ENCODE data around the gene LRIT2.

The LRIT2 gene

DNA sequence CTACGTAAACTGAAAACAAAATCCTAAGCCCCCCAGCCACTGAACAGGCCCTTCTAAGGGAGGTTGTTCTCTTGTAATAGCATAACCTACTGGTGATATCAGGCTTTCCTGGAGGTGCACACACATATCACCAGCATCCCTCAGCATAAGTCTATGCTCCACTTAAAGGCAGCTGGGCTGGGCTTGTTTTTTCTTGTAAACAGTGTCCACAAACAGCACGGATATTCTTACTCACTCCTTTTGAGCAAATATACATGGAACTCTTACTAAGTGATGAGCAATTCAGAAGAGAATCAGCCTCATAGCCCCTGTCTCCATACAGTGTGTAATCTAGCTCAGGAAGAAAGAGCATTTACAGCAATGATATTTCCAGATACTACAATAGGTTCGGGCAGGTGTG is 13.6 kb upstream of the LRIT2 start:
- no peak for DNase-seq

DNA sequence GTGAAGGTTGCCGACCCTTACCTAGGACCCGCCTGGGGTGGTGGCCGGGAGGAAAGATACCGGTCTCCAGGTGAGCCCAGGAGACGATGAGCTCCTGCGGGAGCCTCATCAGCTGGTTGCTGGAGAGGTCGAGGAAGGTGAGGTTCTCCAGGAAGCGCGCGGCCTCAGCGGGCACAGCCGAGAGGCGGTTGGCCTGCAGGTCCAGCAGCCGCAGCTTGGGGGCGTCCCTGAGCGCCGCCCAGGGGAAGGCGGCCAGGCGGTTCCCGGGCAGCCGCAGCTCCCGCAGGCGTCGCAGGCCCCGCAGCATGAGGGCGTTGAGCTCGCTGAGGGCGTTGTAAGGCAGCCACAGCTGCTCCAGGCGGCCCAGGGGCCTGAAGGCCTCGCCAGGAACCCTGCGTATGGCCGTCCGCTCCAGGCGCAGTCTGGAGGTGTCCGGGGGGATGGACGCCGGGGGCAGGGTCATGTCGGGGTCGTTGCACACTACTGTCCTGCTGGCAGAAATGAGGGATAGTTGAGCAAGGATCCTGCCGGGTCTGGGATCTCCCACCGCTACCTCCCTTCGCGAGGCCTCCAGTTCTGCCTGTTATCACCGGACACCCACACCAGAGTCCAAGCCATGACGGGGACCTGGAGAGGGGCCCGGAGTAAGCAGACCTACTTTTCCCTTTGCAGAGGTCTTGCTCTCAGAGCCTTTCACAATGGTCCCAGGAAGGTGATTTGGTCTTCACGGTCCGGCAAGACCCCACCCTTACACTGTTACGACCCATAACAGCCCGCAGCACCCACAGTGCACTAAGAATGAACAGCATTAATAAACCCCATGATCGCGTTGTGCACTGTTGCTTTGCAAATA is 12.1 kb upstream of the LRIT2 start:
- peak; percentile 4 for DNase-seq

DNA sequence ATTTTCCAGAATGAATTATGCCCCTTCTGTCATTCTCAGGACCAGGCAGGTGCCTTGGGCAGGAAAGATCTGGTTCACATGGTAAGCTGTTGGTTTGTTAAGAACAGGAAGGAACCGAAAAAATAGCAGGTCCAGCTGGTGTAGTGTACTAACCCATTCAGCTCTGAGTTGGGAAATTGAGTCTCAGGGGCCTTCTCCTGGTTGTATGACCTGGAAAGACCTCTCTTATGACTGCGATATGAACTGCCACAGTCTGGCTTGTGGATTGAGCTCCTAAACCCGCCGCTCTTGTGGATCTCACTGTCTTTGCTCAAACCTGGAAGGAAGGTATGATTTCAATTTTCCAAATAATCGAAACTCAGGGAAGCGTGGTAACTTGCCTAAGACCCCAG is 11.5 kb upstream of the LRIT2 start:
- no peak for DNase-seq

DNA sequence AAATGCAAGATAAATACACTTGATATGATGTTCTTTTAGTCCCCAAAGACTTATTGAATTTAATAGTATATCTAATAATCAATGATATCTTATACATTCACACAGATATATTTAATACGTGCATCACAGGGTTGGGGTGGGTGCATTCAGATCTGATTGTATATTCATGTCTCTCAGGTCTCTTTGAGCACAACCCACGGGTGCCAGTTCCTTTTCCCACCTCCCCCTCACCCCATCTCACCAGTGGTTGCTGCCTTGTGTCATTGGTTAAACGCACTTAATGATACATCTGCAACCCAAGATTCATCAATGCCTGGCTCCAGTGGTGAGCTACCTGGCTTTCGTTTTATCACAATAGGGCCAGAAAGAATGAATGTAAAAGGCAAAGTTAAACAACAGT is 9.8 kb upstream of the LRIT2 start:
- no peak for DNase-seq

DNA sequence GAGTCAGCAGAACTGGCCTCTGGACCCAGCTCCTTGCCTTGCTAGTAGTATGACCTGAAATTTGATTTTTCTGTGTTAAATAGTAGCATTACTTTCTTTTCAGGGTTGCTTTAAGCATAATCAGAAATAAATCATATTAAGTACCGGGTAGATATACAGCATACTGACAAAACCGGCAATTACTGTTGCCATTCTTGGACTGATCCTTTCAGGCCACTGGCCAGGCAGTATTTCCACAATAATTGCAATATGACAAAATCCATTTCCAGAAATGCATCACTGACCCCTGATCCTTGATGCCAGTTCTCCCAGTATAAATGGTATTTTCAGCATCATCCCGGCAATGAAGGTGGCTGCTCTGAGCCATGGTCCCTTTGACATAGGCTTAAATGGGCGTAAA is 9.1 kb upstream of the LRIT2 start:
- DNase-seq: no peak

DNA sequence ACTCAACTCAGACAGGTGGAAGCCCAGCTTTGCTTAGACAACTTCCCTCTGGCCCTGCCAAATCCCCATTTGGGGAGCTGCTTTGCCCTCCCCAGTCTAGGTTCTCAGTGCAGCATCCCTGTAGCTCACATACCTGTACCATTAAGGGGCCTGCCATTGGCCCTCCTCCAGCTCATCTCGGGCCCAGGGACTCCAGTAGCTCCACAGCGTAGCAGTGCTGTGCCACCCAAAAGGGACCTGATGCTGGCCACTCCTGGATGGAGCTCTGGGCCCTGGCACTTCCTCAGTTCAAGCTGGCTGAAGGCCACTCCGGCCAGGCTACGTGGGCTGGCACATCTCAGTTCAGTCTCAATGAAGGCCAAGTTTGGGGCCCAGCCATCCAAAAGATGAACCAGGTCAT is 8.6 kb upstream of the LRIT2 start:
- no peak for DNase-seq

DNA sequence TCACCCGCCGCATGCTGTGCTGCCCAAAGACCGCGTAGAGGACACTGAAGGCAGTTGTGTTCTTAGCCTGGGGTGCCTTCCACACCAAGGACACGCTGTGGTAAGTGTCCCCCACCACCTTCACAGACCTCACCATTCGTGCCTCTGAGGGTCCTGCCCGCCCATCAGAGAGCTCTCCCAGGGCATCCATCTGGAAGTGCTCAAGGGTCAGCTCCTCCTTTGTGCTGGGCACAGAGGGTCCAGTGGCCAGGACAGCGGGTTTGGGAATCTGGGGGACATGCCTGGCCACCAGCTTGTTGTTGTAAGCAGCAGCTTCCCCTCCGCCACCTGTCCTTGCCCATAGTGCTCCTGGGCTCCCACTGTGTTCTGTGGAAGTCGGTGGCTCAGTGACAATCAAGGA is 7.0 kb upstream of the LRIT2 start:
- no peak for DNase-seq

DNA sequence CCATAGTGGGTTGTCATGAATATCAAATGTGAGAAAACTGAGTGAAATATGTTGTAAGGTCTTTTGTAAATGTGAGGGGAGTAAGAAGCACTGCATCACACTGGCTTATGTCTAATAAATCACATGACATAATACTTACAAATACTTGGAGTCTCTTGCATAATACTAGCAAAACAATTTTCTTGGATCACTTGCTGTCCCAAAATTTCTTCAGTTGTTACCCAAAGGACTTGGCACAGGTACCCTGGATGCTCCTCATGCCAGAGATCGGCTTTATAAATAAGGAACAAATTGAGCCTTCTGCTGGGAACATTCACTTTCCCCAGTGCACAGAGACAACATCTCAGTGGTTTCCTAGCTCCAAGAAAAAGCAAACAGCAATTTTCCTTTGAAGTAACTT is 5.0 kb upstream of the LRIT2 start:
- DNase-seq: no peak

DNA sequence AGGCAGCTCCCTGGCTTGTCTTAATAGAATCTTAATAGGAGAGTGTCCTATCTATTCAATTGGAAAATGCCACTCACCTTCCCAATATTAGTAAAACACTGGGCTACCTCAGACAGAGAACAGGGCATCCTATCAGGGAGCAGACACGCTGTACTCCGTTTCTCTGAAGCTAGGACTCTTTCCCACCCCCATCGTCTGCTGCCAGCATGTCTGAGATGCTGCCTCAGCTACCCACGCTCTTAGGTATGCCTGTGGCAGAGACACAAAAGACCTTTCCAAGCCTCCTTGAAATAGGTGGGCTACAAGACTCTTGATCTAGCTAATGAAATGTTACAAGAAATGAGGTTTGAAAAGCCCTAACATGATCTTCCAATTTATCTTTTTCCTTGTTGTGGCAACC is 2.5 kb upstream of the LRIT2 start:
- DNase-seq: no peak

DNA sequence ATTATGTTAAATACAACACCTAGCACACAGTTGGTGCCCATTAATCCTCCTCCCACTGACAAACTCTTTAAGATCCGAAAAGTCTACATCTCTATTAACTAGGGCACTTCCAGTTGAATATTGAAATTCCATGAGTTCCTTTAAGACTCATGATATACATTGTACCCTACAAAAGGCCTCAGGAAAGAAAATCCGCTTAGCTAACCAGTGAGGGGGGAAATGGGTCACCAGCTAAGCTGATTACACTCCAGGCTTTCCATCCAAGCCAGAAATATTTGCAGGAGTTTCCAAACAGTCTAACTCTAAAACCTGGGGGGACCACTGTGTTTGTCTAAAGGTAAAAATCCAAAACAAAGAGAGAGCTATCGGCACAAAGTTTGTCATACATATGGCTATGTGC is 1.3 kb upstream of the LRIT2 start:
- no peak for DNase-seq

DNA sequence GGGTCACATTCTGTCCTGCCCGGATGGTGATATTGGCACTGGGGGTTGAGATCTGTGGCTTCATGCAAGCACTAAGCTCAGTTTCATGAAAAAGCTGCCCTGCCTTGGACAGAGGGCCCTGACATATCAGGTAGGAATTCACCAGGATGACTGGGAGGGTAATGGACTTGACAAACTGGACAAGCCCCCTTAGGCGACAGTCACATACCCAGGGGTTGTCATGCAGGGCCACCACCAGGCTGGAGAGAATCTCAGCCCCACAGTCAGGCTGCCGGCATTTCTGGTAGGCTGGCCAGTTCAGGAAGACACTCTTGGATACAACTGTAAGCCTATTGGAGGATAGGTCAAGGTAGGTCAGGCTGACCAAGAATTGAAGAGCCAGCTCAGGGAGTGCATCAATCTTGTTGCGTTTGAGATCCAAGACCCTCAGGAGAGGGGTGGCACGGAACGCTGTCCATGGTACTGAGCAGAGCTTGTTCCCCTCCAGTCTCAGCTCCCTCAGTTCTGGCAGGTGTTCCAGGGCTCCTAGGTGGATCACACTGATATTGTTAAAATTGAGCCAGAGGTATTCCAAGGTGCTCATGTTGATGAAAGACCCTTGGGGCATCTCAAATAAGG is 824 bp downstream of the LRIT2 start:
- DNase-seq: peak; percentile 43

DNA sequence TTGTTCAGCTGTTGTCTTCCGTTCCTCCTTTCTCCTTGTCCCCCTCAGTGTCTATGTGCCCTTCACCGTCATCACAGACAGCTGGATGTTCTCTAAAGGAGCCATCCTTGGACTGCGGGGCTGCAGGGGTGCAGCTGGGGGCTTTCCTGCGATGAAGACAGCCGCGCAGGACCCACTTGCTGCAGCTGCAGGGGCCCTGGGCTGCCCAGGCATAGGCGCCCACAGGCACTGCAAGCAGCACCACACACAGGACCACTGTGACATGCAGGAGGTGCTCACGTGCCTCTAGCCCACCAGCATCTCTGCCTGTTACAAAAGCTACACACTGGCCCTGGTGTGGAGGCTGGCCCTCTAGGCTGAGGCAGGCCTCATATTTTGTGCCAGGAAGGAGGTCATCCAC is 3.4 kb downstream of the LRIT2 start:
- no peak for DNase-seq

DNA sequence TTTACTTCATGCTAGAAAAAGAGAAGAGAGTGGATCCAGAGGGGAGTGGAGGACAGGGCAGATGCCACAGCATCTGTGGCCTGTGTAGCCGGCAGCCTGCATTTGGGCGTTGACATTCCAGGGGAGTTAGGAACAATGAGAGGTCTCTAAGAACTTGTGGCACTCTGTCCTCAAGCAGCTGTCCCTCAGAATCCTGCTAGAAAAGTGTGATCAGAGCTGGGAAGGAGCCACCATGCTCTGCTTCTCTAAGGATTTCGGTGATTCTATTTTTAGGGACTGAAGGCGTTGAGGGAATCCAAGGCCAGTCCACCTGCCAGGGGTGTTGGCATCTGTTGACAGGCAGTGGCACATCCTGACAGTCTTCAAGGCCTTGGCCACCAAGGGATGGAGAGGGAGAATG is 7.6 kb downstream of the LRIT2 start:
- DNase-seq: no peak

DNA sequence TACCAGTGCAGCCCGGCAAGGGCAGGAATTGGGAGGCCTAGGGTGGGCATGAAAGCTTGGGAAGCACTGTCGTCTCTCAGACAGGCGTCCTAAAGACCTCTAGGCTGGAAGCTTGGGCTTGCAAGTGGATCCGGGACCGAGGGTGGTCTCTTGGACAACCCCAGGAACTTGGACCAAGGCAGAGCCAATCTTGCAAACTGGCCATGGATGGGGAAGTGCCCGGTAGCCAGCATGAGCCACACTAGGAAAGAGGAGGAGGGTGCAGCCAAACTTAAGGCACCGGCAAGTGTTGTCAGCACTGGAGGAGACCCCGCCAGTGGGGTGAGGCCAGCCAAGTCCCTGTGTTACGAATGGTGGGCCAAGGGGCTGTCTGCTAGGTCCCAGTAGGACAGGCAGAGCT is 8.5 kb downstream of the LRIT2 start:
- DNase-seq: no peak

DNA sequence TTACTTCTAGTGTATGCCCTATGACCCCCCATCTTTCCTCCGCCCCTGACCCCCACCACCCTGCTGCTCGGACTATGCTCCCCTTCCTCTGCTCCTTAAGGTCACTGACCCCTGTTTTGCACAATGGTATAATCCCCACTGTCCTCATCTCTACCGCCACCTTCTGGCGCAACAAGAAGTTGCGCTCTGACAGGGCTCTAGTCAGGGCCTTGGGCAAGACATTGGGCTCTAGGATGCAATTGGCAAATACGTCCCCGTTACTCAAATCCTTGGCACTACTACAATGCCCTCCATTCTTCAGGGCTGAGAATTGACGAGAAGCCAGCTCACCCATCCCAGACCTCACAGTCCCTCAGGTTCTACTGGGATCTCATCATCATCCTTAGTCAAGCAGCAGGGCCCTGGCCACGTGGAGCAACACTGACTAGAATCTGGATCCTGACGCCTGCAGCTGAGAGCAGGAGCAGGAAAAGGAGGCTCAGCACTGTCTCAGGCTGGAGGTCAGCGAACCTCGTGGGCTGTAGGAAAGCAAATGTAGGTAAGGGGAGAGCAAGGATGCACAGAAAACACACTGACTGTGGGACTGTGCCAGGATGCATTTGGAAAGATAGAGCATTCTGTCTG is 10.6 kb downstream of the LRIT2 start:
- peak; percentile 65 for DNase-seq

DNA sequence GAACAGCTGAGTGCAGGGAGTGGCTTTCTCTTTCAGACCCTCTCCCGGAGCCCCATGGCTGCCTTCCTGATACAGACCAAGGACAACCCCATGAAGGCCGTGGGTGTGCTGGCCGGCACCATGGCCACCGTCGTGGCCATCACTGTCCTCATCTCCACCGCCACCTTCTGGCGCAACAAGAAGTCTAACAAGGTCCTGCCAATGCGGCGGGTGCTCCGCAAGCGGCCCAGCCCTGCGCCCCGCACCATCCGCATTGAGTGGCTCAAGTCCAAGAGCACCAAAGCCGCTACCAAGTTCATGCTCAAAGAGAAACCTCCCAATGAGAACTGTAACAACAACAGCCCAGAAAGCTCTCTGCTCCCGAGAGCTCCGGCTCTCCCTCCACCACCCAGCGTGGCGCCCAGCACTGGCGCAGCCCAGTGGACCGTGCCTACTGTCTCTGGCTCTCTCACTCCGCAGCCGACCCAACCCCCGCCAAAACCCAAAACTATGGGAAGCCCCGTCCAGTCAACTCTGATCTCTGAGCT is 11.2 kb downstream of the LRIT2 start:
- DNase-seq: no peak

DNA sequence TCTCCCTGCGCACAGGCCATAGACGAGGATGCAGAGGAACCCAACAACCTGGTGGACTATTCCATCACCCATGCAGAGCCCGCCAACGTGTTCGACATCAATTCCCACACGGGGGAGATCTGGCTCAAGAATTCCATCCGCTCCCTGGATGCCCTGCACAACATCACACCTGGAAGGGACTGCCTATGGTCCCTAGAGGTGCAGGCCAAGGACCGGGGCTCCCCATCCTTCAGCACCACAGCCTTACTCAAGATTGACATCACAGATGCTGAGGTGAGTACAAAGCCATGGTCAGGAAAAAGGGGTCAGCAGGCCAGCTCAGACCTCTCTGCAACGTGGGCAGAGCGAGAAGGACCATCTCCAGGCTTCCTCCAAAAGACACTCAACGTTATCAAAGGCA is 12.3 kb downstream of the LRIT2 start:
- no peak for DNase-seq

DNA sequence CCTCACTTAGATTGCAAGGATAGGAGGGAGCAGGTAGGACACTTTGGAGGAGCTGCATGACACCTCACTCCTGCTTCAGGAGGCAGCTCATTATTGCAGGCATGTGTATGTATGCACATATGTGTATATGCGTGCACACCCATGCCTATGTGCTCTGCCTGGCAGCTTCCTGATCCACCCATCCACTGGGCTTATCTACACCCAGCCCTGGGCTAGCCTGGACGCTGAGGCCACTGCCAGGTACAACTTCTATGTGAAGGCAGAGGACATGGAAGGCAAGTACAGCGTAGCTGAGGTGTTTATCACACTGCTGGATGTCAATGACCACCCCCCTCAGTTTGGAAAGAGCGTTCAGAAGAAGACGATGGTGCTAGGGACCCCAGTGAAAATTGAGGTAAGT is 13.3 kb downstream of the LRIT2 start:
- DNase-seq: no peak

DNA sequence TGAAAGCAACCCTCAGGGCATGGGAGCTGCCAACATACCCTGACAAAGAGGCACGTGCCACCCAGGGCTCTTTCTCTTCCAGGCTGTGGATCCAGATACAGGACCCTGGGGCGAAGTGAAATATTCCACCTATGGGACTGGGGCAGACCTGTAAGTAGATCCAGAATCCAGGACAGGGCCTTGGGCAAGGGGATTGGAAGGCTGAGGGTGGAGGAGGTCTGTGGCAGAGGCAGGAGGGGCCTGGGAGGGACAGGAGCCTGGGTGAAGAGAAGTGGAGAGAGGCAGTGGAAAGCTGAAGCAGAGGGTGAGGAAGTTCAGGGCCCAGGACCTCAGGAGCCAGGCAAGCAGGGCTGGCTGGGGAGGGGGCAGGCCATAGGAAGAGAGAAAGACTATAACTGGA is 13.8 kb downstream of the LRIT2 start:
- DNase-seq: no peak

DNA sequence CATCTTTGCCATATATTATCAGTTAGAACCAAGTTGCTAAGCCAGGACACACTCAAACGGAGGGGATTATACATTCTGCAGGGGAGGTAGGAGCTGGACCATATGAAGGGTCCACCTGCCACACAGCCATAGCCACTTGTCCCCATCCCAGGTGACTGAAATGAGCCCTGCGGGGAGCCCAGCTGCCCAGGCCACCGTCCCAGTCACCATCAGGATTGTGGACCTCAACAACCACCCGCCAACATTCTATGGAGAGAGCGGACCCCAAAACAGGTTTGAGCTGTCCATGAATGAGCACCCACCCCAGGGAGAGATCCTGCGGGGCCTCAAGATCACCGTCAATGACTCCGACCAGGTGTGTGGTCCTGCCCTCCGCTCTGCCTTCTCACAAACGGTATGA is 17.3 kb downstream of the LRIT2 start:
- DNase-seq: no peak

DNA sequence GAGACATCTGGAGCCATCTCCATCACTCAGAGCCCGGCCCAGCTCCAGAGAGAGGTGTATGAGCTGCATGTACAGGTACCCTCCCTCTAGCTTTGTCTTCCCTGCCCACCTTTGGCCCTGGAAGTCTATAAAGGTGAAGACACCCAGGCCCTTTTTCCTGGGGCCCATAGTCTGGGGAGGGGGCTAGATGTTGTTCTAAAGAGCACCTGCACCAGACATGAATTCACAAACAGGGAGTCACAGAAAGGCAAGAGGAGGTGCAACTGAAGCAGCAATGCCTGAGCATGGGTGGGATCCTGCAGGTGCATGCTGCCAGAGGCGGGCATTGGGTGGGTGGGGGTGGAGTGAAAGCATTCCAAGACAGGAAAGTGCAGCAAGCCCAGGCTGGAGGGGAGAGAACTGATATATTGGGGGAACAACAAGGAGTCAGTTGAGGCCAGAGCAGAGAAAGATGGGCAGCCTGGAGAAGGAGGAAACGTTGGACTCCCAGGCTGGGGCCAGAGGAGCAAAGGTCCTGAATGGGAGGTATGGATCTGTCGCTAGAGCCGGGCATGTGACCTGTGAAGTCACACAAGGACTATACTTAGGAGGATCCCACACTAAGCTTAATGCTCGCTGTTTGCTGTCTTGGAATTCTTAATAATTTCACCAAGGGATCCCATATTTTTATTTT is 19.4 kb downstream of the LRIT2 start:
- DNase-seq: no peak

DNA sequence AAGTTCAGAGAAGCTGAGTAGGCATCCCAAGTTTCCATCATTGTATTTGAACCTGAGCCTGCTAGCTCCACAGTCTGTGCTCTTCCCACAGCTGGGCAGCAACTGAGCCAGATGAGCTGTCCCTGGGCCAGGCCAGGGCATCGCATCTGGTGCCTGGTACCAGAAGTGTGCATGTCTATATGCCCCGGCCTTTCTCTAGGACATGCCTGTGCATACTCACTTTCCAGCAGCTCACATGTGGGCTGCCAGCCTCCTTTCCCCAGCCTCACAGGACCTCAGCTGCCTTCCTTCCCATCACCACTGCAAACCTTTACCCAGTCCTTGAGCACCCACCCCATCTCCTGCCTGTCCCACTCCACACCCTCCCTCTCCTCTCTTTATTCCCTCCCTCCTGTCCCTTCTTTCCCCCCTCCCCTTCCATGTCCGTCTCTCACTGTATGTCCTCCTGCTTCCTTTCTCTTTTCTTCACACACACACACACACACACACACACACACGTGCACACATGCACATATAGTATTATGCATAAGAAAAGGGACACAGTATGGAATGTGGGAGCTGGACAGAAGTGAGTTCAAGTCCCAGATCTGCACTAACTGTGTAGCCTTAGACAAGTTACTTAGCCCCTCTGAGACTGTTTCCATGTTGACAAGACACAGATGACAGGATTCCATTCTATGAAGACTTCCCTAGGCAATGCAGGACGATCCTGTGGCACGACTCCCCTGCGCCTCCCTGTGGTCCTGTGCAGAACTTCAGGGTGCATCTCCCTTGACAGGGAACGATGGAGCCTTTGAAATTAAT is 20.1 kb downstream of the LRIT2 start:
- DNase-seq: peak; percentile 78

DNA sequence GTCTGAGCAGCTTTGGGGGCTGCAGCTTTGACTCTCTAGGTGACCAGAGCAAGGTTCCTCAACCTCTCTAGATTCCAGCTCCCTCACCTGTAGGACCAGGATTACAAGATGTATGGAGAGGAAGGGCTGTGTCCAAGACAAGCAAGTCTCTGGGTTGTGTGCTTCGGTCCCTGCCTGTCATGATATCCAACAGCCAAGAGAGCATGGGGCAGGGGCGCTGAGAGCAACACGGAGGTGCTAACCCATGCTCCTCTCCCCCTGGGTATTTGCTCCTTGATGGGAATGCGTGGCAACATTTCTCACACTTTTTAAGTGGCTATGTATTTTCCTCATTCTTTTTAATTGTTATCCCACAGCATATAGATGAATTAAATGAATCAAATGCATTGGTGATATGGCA is 20.7 kb downstream of the LRIT2 start:
- no peak for DNase-seq

All from hematopoietic multipotent progenitor cell treated with erythropoietin and hydrocortisone succinate and interleukin-3 and kit ligand, for 6 days (in vitro differentiated cells).